ENCODE measurements around the gene CDK5R2. TPM values are rescaled to one million over a fixed set of nuclear protein-coding genes. Genes with fewer than 3 reads are reported as not detected.

The CDK5R2 gene
- total and polyA plus RNA-seq, 2 of the 13 experiments (the other 11 are each of a cell fraction or from before 2014, with no cell fraction given), result not detected

DNA sequence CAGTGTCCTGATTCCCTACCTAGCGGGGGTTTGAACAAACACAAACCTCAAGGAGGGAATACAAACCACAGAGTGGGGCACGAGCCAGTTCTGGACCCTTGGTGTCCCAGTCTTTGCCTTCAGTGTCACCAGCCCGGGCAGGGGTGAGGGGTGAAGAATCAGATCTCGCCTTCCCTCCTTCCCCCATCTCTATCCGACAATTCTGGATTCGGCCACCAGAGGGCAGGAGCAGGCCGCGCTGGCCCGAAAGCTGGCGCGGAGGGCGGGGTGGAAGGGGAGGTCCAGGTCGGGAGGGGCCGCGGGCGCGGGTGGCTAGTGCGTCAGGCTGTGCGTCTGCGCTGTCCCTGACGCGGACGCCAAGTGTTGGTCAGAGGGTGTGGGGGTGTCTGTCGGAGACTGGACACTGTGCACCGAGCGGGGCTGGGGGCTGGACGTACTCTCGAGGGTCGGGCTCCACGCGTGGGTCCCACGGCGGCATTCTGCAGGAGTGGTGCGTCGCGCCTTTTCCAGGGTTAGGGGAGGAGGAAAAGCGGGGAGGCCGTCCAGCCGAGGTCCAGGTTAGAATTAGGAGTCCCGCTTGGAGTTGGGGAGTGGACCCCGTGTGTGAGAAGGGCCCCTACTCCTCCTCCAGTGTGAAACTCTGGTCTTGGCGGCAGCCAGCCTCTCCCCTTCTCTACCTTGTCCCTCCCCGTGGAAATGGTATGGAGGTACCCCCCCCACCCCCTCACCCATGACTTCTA, 36.7 kb downstream of the CDK5R2 start (continued):
- TF ChIP-seq, protein P1, sequence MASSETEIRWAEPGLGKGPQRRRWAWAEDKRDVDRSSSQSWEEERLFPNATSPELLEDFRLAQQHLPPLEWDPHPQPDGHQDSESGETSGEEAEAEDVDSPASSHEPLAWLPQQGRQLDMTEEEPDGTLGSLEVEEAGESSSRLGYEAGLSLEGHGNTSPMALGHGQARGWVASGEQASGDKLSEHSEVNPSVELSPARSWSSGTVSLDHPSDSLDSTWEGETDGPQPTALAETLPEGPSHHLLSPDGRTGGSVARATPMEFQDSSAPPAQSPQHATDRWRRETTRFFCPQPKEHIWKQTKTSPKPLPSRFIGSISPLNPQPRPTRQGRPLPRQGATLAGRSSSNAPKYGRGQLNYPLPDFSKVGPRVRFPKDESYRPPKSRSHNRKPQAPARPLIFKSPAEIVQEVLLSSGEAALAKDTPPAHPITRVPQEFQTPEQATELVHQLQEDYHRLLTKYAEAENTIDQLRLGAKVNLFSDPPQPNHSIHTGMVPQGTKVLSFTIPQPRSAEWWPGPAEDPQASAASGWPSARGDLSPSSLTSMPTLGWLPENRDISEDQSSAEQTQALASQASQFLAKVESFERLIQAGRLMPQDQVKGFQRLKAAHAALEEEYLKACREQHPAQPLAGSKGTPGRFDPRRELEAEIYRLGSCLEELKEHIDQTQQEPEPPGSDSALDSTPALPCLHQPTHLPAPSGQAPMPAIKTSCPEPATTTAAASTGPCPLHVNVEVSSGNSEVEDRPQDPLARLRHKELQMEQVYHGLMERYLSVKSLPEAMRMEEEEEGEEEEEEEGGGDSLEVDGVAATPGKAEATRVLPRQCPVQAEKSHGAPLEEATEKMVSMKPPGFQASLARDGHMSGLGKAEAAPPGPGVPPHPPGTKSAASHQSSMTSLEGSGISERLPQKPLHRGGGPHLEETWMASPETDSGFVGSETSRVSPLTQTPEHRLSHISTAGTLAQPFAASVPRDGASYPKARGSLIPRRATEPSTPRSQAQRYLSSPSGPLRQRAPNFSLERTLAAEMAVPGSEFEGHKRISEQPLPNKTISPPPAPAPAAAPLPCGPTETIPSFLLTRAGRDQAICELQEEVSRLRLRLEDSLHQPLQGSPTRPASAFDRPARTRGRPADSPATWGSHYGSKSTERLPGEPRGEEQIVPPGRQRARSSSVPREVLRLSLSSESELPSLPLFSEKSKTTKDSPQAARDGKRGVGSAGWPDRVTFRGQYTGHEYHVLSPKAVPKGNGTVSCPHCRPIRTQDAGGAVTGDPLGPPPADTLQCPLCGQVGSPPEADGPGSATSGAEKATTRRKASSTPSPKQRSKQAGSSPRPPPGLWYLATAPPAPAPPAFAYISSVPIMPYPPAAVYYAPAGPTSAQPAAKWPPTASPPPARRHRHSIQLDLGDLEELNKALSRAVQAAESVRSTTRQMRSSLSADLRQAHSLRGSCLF (CRISPR knock-in tag; IDR thresholded peaks at IDR 0.05; ENCODE audit: borderline replicate concordance), result no peak
- TF ChIP-seq ZSCAN25 (CRISPR knock-in tag; IDR thresholded peaks at IDR 0.05), result peak; percentile 99
- TF ChIP-seq NONO (IDR thresholded peaks at IDR 0.05), result no peak
- TF ChIP-seq NONO (CRISPR knock-in tag; conservative IDR thresholded peaks at IDR 0.05), result peak; percentile 47; the same call in 1 of the 2 replicates
- no peak for TF ChIP-seq ZNF800 (CRISPR knock-in tag; IDR thresholded peaks at IDR 0.05)
- TF ChIP-seq NFYB (CRISPR knock-in tag; IDR thresholded peaks at IDR 0.05), result no peak
- no peak for TF ChIP-seq SRY (CRISPR knock-in tag; IDR thresholded peaks at IDR 0.05)
- TF ChIP-seq, protein P2, sequence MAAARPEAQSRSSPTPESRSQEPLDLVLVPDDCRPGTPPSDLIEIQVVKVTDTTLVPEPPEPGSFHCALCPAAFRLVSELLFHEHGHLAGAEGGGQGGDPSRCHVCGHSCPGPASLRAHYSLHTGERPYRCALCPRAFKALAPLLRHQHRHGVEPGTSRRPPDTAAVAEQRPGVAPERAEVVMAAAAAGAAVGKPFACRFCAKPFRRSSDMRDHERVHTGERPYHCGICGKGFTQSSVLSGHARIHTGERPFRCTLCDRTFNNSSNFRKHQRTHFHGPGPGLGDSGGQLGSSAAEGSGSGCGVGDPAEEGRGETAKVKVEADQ (CRISPR knock-in tag; IDR thresholded peaks at IDR 0.05; ENCODE audit: borderline replicate concordance), result no peak
- TF ChIP-seq, protein P3, sequence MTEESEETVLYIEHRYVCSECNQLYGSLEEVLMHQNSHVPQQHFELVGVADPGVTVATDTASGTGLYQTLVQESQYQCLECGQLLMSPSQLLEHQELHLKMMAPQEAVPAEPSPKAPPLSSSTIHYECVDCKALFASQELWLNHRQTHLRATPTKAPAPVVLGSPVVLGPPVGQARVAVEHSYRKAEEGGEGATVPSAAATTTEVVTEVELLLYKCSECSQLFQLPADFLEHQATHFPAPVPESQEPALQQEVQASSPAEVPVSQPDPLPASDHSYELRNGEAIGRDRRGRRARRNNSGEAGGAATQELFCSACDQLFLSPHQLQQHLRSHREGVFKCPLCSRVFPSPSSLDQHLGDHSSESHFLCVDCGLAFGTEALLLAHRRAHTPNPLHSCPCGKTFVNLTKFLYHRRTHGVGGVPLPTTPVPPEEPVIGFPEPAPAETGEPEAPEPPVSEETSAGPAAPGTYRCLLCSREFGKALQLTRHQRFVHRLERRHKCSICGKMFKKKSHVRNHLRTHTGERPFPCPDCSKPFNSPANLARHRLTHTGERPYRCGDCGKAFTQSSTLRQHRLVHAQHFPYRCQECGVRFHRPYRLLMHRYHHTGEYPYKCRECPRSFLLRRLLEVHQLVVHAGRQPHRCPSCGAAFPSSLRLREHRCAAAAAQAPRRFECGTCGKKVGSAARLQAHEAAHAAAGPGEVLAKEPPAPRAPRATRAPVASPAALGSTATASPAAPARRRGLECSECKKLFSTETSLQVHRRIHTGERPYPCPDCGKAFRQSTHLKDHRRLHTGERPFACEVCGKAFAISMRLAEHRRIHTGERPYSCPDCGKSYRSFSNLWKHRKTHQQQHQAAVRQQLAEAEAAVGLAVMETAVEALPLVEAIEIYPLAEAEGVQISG (CRISPR knock-in tag; IDR thresholded peaks at IDR 0.05), result peak; percentile 19; the same call in 1 of the 2 replicates
- no peak for TF ChIP-seq ZNF747 (CRISPR knock-in tag; IDR thresholded peaks at IDR 0.05; ENCODE audit: borderline replicate concordance)
- TF ChIP-seq, protein P4, sequence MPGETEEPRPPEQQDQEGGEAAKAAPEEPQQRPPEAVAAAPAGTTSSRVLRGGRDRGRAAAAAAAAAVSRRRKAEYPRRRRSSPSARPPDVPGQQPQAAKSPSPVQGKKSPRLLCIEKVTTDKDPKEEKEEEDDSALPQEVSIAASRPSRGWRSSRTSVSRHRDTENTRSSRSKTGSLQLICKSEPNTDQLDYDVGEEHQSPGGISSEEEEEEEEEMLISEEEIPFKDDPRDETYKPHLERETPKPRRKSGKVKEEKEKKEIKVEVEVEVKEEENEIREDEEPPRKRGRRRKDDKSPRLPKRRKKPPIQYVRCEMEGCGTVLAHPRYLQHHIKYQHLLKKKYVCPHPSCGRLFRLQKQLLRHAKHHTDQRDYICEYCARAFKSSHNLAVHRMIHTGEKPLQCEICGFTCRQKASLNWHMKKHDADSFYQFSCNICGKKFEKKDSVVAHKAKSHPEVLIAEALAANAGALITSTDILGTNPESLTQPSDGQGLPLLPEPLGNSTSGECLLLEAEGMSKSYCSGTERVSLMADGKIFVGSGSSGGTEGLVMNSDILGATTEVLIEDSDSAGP (CRISPR knock-in tag; IDR thresholded peaks at IDR 0.05; ENCODE audit: borderline replicate concordance), result 0 out of 2 replicates have a peak, but pooled peaks have one; percentile 12
- TF ChIP-seq, protein P5, sequence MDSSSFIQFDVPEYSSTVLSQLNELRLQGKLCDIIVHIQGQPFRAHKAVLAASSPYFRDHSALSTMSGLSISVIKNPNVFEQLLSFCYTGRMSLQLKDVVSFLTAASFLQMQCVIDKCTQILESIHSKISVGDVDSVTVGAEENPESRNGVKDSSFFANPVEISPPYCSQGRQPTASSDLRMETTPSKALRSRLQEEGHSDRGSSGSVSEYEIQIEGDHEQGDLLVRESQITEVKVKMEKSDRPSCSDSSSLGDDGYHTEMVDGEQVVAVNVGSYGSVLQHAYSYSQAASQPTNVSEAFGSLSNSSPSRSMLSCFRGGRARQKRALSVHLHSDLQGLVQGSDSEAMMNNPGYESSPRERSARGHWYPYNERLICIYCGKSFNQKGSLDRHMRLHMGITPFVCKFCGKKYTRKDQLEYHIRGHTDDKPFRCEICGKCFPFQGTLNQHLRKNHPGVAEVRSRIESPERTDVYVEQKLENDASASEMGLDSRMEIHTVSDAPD (CRISPR knock-in tag; IDR thresholded peaks at IDR 0.05), result 0 out of 2 replicates have a peak, but pooled peaks have one; percentile 55
- no peak for TF ChIP-seq ELF4 (CRISPR knock-in tag; IDR thresholded peaks at IDR 0.05; ENCODE audit: borderline replicate concordance)
- no peak for TF ChIP-seq U2AF2 (IDR thresholded peaks at IDR 0.05; ENCODE audit: low read depth, low read length)
